AG04449 (cell line): ENCODE data around the gene UVRAG.

Experiments used
- CTCF ChIA-PET: fragments of 350-600 bp; formaldehyde crosslinking; extraction: SDS; loops from one replicate; lab custom pipeline; 2021; ENCODE audit warnings: antibody characterized with exemption; lab: Yijun Ruan, JAX
- POLR2A ChIA-PET: fragments of 400-600, 350-600 bp; formaldehyde crosslinking; extraction: SDS; loops from one replicate; lab custom pipeline; 2020; ENCODE audit warnings: antibody characterized with exemption, inconsistent platforms; lab: Yijun Ruan, JAX
- DNase-seq: peaks from one replicate; pipeline ENCODE4 v3.0.0-alpha.2; 2010; ENCODE audit warnings: low read depth, low spot score
- H3K4me3 ChIP-seq: 2 replicates; pipeline ENCODE4 v1.5.1; 2011; ENCODE audit warnings: low read depth, mild to moderate bottlenecking, control low read depth, low read length
- CTCF ChIP-seq: IDR thresholded peaks from one replicate; pipeline ENCODE4 v1.5.1; 2011; ENCODE audit warnings: mild to moderate bottlenecking, moderate library complexity, low read length, control low read depth, inconsistent platforms; ENCODE audit not compliant: insufficient read depth; ENCODE audit errors: missing control alignments

The UVRAG gene

DNA sequence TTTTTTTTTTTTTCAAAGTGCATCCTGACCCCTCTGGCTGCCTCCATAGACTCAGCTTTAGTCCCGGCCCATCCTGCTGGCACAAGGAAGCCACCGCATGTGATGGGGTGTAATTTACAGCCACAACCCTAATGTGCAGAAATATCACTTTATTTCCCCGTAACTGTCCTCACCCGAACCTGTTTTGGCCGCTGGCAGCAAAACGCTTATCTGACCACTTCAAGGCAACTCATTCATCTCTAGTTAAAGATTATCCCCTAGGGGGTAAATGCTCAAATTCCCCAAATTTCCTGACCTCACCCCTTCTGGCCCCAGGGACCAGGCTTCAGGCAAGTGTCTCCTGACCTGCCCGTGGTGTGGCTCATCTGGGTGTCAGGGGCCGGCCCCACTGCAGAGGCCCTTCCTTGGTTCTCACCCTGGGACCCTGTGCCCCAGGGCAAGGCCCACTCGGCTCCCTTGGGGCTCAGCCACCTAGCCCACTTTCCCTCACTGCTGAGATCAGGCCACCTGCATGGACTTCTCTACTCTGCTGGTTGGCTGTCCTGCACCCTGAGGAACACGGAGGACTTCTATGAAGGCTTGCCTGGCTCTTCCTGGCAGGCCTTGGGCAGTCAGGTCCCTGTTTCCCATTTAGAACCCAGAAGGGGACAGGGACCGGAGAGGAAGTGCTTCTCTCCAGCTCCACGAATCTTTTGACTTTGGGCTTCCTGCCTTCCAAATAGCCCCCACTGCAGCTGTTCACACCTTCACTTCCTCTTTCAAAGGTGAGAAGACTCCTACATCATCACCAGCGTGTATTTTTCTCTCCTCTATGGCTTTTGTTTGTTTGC, 337.9 kb downstream of the UVRAG start:
- TF ChIP-seq CTCF: no peak
- ChIA-PET POLR2A (no interaction called here), CTCF (interaction anchor here (0.6 to 3.2 kb wide), 57 partner anchors 7 to 360 kb away, joined by 3 to 115 read pairs (median 4); no protein-coding TSS in a partner anchor)
- H3K4me3 ChIP-seq: no peak overlapping the region
- no peak for DNase-seq

GRCh38 chr11:76153571-76153923, 338.5 kb downstream of the UVRAG start:
- CTCF ChIA-PET: interaction anchor here (0.9 to 3.2 kb wide), 9 partner anchors 12 to 351 kb away, joined by 3 to 115 read pairs (median 13); no protein-coding TSS in a partner anchor
- H3K4me3 ChIP-seq: no peak overlapping the region
- POLR2A ChIA-PET: no interaction called here
- TF ChIP-seq CTCF: no peak
- DNase-seq: peak; percentile 9

GRCh38 chr11:76155500-76156227, 340.7 kb downstream of the UVRAG start:
- ChIA-PET CTCF (interaction anchor here (1.1 to 2.4 kb wide), 4 partner anchors 9 to 259 kb away, joined by 3 to 8 read pairs (median 4); no protein-coding TSS in a partner anchor), POLR2A (no interaction called here)
- H3K4me3 ChIP-seq: no peak overlapping the region

GRCh38 chr11:76156971-76157427, 342.0 kb downstream of the UVRAG start:
- no peak overlapping the region for H3K4me3 ChIP-seq
- POLR2A ChIA-PET: no interaction called here
- CTCF ChIA-PET: interaction anchor here (2.3 kb wide), 1 partner anchor 260 kb away, joined by 8 read pairs; no protein-coding TSS in a partner anchor
- no peak for DNase-seq
- TF ChIP-seq CTCF: no peak

More at GRCh38 chr11:76155500-76156227, 340.7 kb downstream of the UVRAG start:
- TF ChIP-seq CTCF: no peak
- DNase-seq: no peak

GRCh38 chr11:76157891-76158290, 342.9 kb downstream of the UVRAG start:
- CTCF ChIA-PET: interaction anchor here (1.0 to 1.4 kb wide), 2 partner anchors 12 to 261 kb away, joined by 3 to 7 read pairs; no protein-coding TSS in a partner anchor
- POLR2A ChIA-PET: no interaction called here
- DNase-seq: no peak
- TF ChIP-seq CTCF: no peak
- H3K4me3 ChIP-seq: no peak overlapping the region
